OCI-LY7 (cell line): ENCODE data around the gene PATJ. TPM values are rescaled to one million over a fixed set of nuclear protein-coding genes. Genes with fewer than 3 reads are reported as not detected.
"Not testable (repeated sequence)": the region's sequence is repeated elsewhere in the genome, so short reads cannot be mapped to it uniquely, and the experiment has no call there.

Experiments
- BruUV-seq: library from RNA; stranded (reverse); fragments of 400-500 nt; replicated peaks from 2 replicates; lab custom pipeline; 2021; lab: Mats Ljungman, UMichigan
- CTCF ChIA-PET: fragments of 300-600 bp; sonication (Branson Sonifier 250); formaldehyde crosslinking; loops from one replicate; lab custom pipeline; 2022; ENCODE audit warnings: antibody characterized with exemption; ENCODE audit not compliant: unreplicated experiment; lab: Charles Lee
- POLR2A ChIA-PET: fragments of 300-600 bp; sonication (Branson Sonifier 250); formaldehyde crosslinking; loops from one replicate; lab custom pipeline; 2022; ENCODE audit warnings: antibody characterized with exemption; lab: Charles Lee
- DNase-seq: peaks from one replicate; pipeline ENCODE4 v3.0.0-alpha.2; 2015; ENCODE audit warnings: low spot score
- H2AFZ ChIP-seq: fragments of 200-600 bp; sonication (generic), shearing (Covaris generic); 2 replicates; pipeline ENCODE4 v1.6.1; 2014; ENCODE audit warnings: mild to moderate bottlenecking, antibody characterized with exemption, low read length, moderate library complexity
- H3K27ac ChIP-seq: fragments of 200-600 bp; sonication (generic); 2 replicates; pipeline ENCODE4 v1.5.1; 2014; ENCODE audit warnings: mixed run types, low read depth, mild to moderate bottlenecking, moderate library complexity, low read length, inconsistent platforms; ENCODE audit not compliant: poor library complexity, severe bottlenecking
- H3K36me3 ChIP-seq: fragments of 200-600 bp; sonication (generic); 2 replicates; pipeline ENCODE4 v1.6.1; 2014; ENCODE audit warnings: mild to moderate bottlenecking, antibody characterized with exemption, low read length, moderate library complexity, mixed read lengths; ENCODE audit not compliant: insufficient read depth
- H3K4me1 ChIP-seq: fragments of 200-600 bp; sonication (generic); 2 replicates; pipeline ENCODE4 v1.5.1; 2014; ENCODE audit warnings: mild to moderate bottlenecking, low read length; ENCODE audit not compliant: insufficient read depth, poor library complexity, severe bottlenecking
- H3K4me2 ChIP-seq: fragments of 200-600 bp; sonication (generic); 2 replicates; pipeline ENCODE4 v1.6.1; 2014; ENCODE audit warnings: mild to moderate bottlenecking, low read length
- H3K4me3 ChIP-seq: fragments of 200-600 bp; sonication (generic); 2 replicates; pipeline ENCODE4 v1.5.1; 2014; ENCODE audit warnings: mild to moderate bottlenecking, low read depth, low read length; ENCODE audit not compliant: poor library complexity, severe bottlenecking
- H3K79me2 ChIP-seq: fragments of 200-600 bp; sonication (generic); 2 replicates; pipeline ENCODE4 v1.6.1; 2016; ENCODE audit warnings: low read depth, mild to moderate bottlenecking, low read length, moderate library complexity, mixed read lengths; ENCODE audit not compliant: insufficient read depth
- H3K9me2 ChIP-seq: fragments of 200-600 bp; sonication (generic); 2 replicates; pipeline ENCODE4 v1.6.1; 2016; ENCODE audit warnings: mild to moderate bottlenecking, low read length, mixed read lengths; ENCODE audit not compliant: insufficient read depth
- H3K9me3 ChIP-seq: fragments of 200-600 bp; sonication (generic); 2 replicates; pipeline ENCODE4 v1.6.1; 2014; ENCODE audit warnings: mild to moderate bottlenecking, mixed run types, low read length, mixed read lengths
- H4K20me1 ChIP-seq: fragments of 200-600 bp; sonication (generic); 2 replicates; pipeline ENCODE4 v1.6.1; 2014; ENCODE audit warnings: mild to moderate bottlenecking, antibody characterized with exemption, low read length, moderate library complexity, mixed read lengths; ENCODE audit not compliant: insufficient read depth
- CTCF ChIP-seq: fragments of 200-600 bp; sonication (generic); conservative IDR thresholded peaks from 2 replicates; pipeline ENCODE4 v1.5.1; 2014; ENCODE audit warnings: mild to moderate bottlenecking, antibody characterized with exemption, low read length, moderate library complexity, mixed read lengths
- EZH2phosphoT487 ChIP-seq: fragments of 200-600 bp; sonication (generic); IDR thresholded peaks from 2 replicates; pipeline ENCODE4 v1.6.1; 2018; ENCODE audit warnings: low read depth, borderline replicate concordance, mild to moderate bottlenecking, mixed run types, antibody characterized with exemption, low read length, moderate library complexity, mixed read lengths
- intact Hi-C: fragments of 100-400 bp; cut with micrococcal nuclease; formaldehyde crosslinking; loops from one replicate; pipeline ENCODE4 v1.10.0; 2022; ENCODE audit not compliant: unreplicated experiment
- total RNA-seq, 2 experiments: library from RNA; depleted of rRNA in 1 of 2; stranded (reverse); fragments of >200 nt in 1 of 2; shearing (Covaris generic) in 1 of 2; gene quantifications; 2 replicates each; pipeline ENCODE4 v1.2.3, GENCODE V29; 2014 to 2022

Gene PATJ
- total RNA-seq, 2 experiments from 2014 or later, result 0.95 to 4.0 TPM

- Histone ChIP-seq H3K4me3 (no peak overlapping the region), H3K36me3 (no peaks in the 10 kb centered on the region), H2AFZ (no peak overlapping the region), H4K20me1 (no peaks in the 10 kb centered on the region), H3K27ac (no peak overlapping the region), H3K4me2 (no peak overlapping the region), H3K9me2 (0 out of 2 replicates have a peak, but pooled peaks cover 5% of the 10 kb centered on the region), H3K9me3 (no peaks in the 10 kb centered on the region), H3K79me2 (no peaks in the 10 kb centered on the region), H3K4me1 (no peaks in the 10 kb centered on the region)
- ChIA-PET CTCF (no interaction called here), POLR2A (no interaction called here)
- intact Hi-C loops, result no loop called here
- DNase-seq, result no peak
- no peak for TF ChIP-seq EZH2phosphoT487
- no peak for TF ChIP-seq CTCF
- BruUV-seq, result no TSS peak
These were observed 42.4 kb downstream of the PATJ start for GRCh38 chr1:61784726-61785125.

DNA sequence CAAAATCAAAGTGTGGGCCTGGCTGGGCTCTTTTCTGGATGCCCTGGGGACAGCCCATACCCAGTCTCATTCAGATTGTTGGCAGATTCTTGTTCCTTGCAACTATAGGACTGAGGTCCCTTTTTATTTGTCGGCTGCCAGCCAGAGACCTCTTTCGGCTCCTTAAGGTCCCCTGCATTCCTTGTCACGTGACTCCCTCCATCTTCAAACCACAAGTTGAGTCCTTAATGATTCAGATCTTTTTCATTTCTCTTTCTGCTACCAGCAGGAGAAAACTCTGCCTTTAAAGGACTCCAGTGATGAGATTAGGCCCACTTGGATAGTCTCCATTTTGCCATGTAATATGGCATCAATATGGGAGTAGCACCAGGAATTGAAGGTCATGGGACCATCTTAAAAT is 48.6 kb downstream of the PATJ start:
- no TSS peak for BruUV-seq
- H3K9me3 ChIP-seq, result no peaks in the 10 kb centered on the region
- DNase-seq, result no peak
- intact Hi-C loops, result no loop called here
- no peaks in the 10 kb centered on the region for H3K36me3 ChIP-seq
- H3K27ac ChIP-seq, result no peak overlapping the region
- no peaks in the 10 kb centered on the region for H3K4me1 ChIP-seq
- H3K4me3 ChIP-seq, result no peak overlapping the region
- no peaks in the 10 kb centered on the region for H3K79me2 ChIP-seq
- H3K4me2 ChIP-seq, result no peak overlapping the region
- no peaks in the 10 kb centered on the region for H3K9me2 ChIP-seq
- ChIA-PET CTCF (no interaction called here), POLR2A (interaction anchor here (0.6 to 0.7 kb wide), 2 partner anchors 14 to 15 kb away, joined by 3 to 4 read pairs; no protein-coding TSS in a partner anchor)
- no peak overlapping the region for H2AFZ ChIP-seq
- no peak for TF ChIP-seq CTCF
- no peak for TF ChIP-seq EZH2phosphoT487
- no peaks in the 10 kb centered on the region for H4K20me1 ChIP-seq

DNA sequence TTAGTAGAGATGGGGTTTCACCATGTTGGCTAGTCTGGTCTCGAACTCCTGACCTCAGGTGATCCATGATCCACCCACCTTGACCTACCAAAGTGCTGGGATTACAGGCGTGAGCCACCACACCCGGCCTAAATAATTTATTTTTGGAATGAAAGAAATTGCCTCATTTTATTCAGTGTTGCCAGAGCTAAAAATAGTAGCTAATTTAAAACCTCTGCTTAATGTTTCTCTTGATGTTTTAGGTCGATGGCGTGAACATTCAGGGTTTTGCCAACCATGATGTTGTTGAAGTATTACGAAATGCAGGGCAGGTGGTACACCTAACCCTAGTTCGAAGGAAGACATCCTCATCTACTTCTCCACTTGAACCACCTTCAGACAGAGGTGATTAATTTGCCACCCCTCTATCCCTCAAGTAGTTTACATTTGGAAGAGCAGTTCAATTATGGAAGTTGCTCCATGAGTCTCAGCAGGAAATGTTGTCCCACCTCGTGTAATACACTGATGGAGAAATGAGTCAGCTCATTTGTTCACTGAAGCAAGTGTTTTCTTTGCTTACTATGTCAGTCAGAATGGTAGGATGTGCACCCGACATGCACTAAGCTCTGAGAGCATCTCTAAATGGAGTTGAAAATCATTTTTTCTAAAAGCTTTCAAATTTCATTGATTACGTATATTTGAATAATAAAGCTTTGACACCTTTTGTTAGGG is 54.9 kb downstream of the PATJ start:
- Histone ChIP-seq H2AFZ (no peak overlapping the region), H3K27ac (no peak overlapping the region), H3K79me2 (no peaks in the 10 kb centered on the region), H3K9me2 (no peaks in the 10 kb centered on the region), H3K4me3 (no peak overlapping the region), H4K20me1 (no peaks in the 10 kb centered on the region), H3K9me3 (no peaks in the 10 kb centered on the region), H3K4me1 (no peaks in the 10 kb centered on the region), H3K36me3 (no peaks in the 10 kb centered on the region), H3K4me2 (no peak overlapping the region)
- CTCF ChIA-PET, result no interaction called here
- BruUV-seq, result no TSS peak
- intact Hi-C loops, result no loop called here
- POLR2A ChIA-PET, result interaction anchor here (0.6 kb wide), 1 partner anchor 251 kb away, joined by 3 read pairs; no protein-coding TSS in a partner anchor
- no peak for DNase-seq
- TF ChIP-seq EZH2phosphoT487 (no peak), CTCF (no peak)

DNA sequence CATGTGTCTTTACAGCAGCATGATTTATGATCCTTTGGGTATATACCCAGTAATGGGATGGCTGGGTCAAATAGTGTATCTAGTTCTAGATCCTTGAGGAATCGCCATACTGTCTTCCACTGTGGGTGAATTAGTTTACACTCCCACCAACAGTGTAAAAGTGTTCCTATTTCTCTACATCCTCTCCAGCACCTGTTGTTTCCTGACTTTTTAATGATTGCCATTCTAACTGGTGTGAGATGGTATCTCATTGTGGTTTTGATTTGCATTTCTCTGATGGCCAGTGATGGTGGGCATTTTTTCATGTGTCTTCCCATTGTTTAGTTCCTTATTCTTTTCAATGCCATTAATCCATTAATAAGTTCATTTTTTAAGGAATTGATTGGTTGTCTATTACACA is 58.8 kb downstream of the PATJ start:
- H3K27ac ChIP-seq, H3K36me3 ChIP-seq, H4K20me1 ChIP-seq, BruUV-seq, DNase-seq, H3K9me3 ChIP-seq, intact Hi-C loops, POLR2A ChIA-PET, H3K79me2 ChIP-seq, H3K4me1 ChIP-seq, H3K4me2 ChIP-seq, H3K9me2 ChIP-seq, CTCF ChIA-PET, H3K4me3 ChIP-seq, H2AFZ ChIP-seq: not testable (repeated sequence)
